ENCODE measurements around the gene ANLN. TPM values are rescaled to one million over a fixed set of nuclear protein-coding genes. Genes with fewer than 3 reads are reported as not detected.

The ANLN gene
- total RNA-seq, 1 experiment from 2014 or later = 81.1 TPM

DNA sequence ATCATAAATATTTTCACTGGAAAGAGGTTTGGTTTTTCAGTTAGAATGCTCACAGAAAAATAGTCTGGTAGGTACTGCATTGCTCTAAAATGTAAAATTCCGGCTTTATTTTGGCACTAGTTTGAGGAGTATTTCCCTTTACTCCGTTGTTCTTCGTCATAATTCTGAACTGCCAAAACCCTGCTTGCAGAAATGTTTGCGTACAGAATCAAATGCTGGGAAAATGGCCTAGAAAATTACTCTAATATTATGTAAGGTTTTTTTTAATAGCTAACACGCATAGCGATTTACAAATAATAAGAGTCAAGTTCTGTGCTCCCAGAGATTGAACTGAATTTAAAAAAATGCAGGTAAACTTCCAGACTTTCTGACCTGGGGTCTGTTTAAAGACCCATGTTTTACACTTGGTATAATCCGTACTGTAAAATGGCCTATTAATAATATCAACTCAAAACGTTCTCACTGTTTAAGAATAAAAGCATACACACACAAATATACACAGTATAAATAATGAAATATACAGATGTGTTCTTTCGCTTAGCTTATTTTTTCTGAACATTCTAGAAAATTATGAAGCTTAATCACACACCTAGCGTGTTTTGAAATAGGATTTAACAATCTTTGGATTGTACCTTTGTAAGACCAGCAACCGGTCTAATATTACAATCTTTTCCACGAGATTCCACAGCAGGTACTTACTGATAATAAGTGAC is 23.5 kb upstream of the ANLN start:
- ATAC-seq (no peak), DNase-seq (ENCODE audit: low spot score) (no peak)
- H3K9me3 Mint-ChIP-seq = no peaks in the 10 kb centered on the region
- ChIA-PET POLR2A (interaction anchor here (0.6 to 1.4 kb wide), 2 partner anchors 24 to 25 kb away, joined by 3 to 7 read pairs; partner anchors contain the start of gene ANLN), CTCF (interaction anchor here (0.6 to 1.8 kb wide), 8 partner anchors 19 to 81 kb away, joined by 3 to 8 read pairs (median 4); no protein-coding TSS in a partner anchor)
- TF ChIP-seq RELA (CRISPR knock-in tag; IDR thresholded peaks at IDR 0.05; ENCODE audit: borderline replicate concordance) (no peak), FOXK1 (CRISPR knock-in tag; IDR thresholded peaks at IDR 0.05) (no peak), EMX1 (CRISPR knock-in tag; IDR thresholded peaks at IDR 0.05) (no peak), PRRX2 (CRISPR knock-in tag; IDR thresholded peaks at IDR 0.05) (no peak), NR2C2 (CRISPR knock-in tag; IDR thresholded peaks at IDR 0.05) (no peak)
- TF ChIP-seq, protein P1, sequence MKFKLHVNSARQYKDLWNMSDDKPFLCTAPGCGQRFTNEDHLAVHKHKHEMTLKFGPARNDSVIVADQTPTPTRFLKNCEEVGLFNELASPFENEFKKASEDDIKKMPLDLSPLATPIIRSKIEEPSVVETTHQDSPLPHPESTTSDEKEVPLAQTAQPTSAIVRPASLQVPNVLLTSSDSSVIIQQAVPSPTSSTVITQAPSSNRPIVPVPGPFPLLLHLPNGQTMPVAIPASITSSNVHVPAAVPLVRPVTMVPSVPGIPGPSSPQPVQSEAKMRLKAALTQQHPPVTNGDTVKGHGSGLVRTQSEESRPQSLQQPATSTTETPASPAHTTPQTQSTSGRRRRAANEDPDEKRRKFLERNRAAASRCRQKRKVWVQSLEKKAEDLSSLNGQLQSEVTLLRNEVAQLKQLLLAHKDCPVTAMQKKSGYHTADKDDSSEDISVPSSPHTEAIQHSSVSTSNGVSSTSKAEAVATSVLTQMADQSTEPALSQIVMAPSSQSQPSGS (CRISPR knock-in tag; IDR thresholded peaks at IDR 0.05; ENCODE audit: borderline replicate concordance, low read depth) = no peak
- peaks cover 81% of the 10 kb centered on the region for H3K27me3 Mint-ChIP-seq (ENCODE audit: low read depth)
- H3K4me1 Mint-ChIP-seq = peaks cover 4% of the 10 kb centered on the region
- peak overlapping the region; percentile 70 for H3K4me3 Mint-ChIP-seq
- H3K27ac Mint-ChIP-seq = no peak overlapping the region
- H3K36me3 Mint-ChIP-seq = no peaks in the 10 kb centered on the region

DNA sequence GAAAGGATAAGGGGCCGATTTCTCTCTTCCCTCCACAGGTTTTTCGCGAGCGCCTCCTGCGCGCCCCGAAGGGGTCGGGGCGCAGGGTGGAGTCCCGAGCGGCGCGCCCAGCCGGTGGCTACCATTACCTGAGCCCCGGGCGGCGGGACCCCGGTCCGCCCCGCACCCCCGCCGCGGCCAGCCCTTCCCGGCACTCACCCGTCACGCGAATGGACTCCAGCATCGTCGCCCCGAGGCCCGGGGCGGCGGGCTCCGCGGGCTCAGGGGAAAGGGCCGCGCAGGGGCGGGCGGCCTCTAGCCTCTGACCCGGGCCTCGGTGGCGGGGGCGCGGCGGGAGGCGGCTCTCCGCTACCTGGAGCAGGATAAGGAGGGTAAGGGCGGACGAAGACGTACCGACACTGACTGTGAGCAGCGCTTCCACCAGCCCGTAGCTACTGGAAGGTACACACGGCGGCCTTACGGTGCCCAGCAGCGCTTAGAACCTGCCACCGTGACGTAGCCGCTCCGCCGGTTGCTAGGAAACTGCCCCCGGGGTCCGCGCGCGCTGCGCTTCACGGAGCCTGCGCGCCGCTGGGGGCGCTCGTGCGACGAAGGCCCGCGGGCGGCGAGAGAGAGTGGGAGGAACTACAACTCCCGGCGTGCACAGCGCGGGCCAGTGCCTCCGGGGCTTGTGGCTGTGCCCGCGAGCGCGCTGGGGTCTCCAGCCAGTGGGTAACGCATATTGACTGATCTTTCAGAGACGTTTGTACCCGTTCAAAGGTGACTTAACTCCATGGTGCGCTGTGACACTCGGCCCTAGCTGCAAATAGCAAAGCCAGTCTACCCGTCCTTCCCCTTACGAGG is 22.7 kb upstream of the ANLN start:
- peak; percentile 91 for DNase-seq (ENCODE audit: low spot score)
- H3K4me1 Mint-ChIP-seq = no peaks in the 10 kb centered on the region
- H3K36me3 Mint-ChIP-seq = no peaks in the 10 kb centered on the region
- POLR2A ChIA-PET = interaction anchor here (0.6 to 1.4 kb wide), 2 partner anchors 23 to 24 kb away, joined by 3 to 7 read pairs; partner anchors contain the start of gene ANLN
- peaks cover 77% of the 10 kb centered on the region for H3K27me3 Mint-ChIP-seq (ENCODE audit: low read depth)
- no peaks in the 10 kb centered on the region for H3K9me3 Mint-ChIP-seq
- peak overlapping the region; percentile 89 for H3K4me3 Mint-ChIP-seq
- ATAC-seq = peak; percentile 94
- CTCF ChIA-PET = interaction anchor here (0.6 to 1.8 kb wide), 11 partner anchors 13 to 532 kb away, joined by 3 to 8 read pairs (median 4); no protein-coding TSS in a partner anchor
- no peak overlapping the region for H3K27ac Mint-ChIP-seq
- TF ChIP-seq FOXP1 (CRISPR knock-in tag; IDR thresholded peaks at IDR 0.05; ENCODE audit: borderline replicate concordance) (peak; percentile 22; the same call in 1 of the 2 replicates), ZNF416 (CRISPR knock-in tag; IDR thresholded peaks at IDR 0.05) (no peak), ZBTB43 (CRISPR knock-in tag; IDR thresholded peaks at IDR 0.05) (peak; percentile 21; the same call in 1 of the 2 replicates), E2F5 (CRISPR knock-in tag; IDR thresholded peaks at IDR 0.05) (peak; percentile 69), ELF4 (CRISPR knock-in tag; IDR thresholded peaks at IDR 0.05; ENCODE audit: low read depth) (no peak), E2F4 (CRISPR knock-in tag; IDR thresholded peaks at IDR 0.05; ENCODE audit: borderline replicate concordance, low read depth) (no peak), MYBL2 (CRISPR knock-in tag; IDR thresholded peaks at IDR 0.05) (no peak), CREM (CRISPR knock-in tag; IDR thresholded peaks at IDR 0.05) (peak; percentile 42; the same call in 1 of the 2 replicates), ATF3 (CRISPR knock-in tag; conservative IDR thresholded peaks at IDR 0.05) (no peak), TEAD1 (CRISPR knock-in tag; IDR thresholded peaks at IDR 0.05) (no peak), FOXP4 (CRISPR knock-in tag; IDR thresholded peaks at IDR 0.05) (peak; percentile 58; the same call in 1 of the 2 replicates), RORB (CRISPR knock-in tag; IDR thresholded peaks at IDR 0.05) (no peak)
- TF ChIP-seq, protein P2, sequence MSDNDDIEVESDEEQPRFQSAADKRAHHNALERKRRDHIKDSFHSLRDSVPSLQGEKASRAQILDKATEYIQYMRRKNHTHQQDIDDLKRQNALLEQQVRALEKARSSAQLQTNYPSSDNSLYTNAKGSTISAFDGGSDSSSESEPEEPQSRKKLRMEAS (CRISPR knock-in tag; IDR thresholded peaks at IDR 0.05) = 0 out of 2 replicates have a peak, but pooled peaks have one; percentile 44
- TF ChIP-seq, protein P3, sequence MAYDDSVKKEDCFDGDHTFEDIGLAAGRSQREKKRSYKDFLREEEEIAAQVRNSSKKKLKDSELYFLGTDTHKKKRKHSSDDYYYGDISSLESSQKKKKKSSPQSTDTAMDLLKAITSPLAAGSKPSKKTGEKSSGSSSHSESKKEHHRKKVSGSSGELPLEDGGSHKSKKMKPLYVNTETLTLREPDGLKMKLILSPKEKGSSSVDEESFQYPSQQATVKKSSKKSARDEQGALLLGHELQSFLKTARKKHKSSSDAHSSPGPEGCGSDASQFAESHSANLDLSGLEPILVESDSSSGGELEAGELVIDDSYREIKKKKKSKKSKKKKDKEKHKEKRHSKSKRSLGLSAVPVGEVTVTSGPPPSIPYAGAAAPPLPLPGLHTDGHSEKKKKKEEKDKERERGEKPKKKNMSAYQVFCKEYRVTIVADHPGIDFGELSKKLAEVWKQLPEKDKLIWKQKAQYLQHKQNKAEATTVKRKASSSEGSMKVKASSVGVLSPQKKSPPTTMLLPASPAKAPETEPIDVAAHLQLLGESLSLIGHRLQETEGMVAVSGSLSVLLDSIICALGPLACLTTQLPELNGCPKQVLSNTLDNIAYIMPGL (CRISPR knock-in tag; IDR thresholded peaks at IDR 0.05) = peak; percentile 29; the same call in 1 of the 2 replicates
- TF ChIP-seq, protein P1 (CRISPR knock-in tag; IDR thresholded peaks at IDR 0.05; ENCODE audit: borderline replicate concordance, low read depth) = no peak

All from WTC11 (cell line).